HT-29 (cell line): ENCODE measurements around the gene NT5DC1. TPM values are rescaled to one million over a fixed set of nuclear protein-coding genes. Genes with fewer than 3 reads are reported as not detected.

ENCODE experiments used
- DNase-seq: peaks from one replicate; pipeline ENCODE4 v3.0.0-alpha.2; 2015; ENCODE audit warnings: low spot score
- total RNA-seq: library from RNA; depleted of rRNA; stranded (reverse); fragments of >200 nt; shearing (Covaris generic); gene quantifications from 2 replicates; pipeline ENCODE4 v1.2.3, GENCODE V29; 2014

NT5DC1 gene
- total RNA-seq, 1 experiment from 2014 or later: 20.5 TPM

GRCh38 chr6:116190550-116190949 is 89.9 kb downstream of the NT5DC1 start:
- DNase-seq: no peak

- DNase-seq: no peak
Observed at GRCh38 chr6:116191881-116192280, 91.2 kb downstream of the NT5DC1 start.

GRCh38 chr6:116192786-116193185 is 92.1 kb downstream of the NT5DC1 start:
- no peak for DNase-seq

GRCh38 chr6:116196841-116197240 is 96.2 kb downstream of the NT5DC1 start:
- DNase-seq: no peak

- DNase-seq: no peak
Observed at GRCh38 chr6:116200619-116201249, 100.1 kb downstream of the NT5DC1 start.

- no peak for DNase-seq
Observed at GRCh38 chr6:116201538-116201937, 100.9 kb downstream of the NT5DC1 start.

GRCh38 chr6:116205281-116205680 is 104.6 kb downstream of the NT5DC1 start:
- DNase-seq: no peak

GRCh38 chr6:116206231-116206903 is 105.7 kb downstream of the NT5DC1 start:
- no peak for DNase-seq

- no peak for DNase-seq
Observed at GRCh38 chr6:116208056-116208785, 107.6 kb downstream of the NT5DC1 start.

- no peak for DNase-seq
Observed at GRCh38 chr6:116210316-116210715, 109.7 kb downstream of the NT5DC1 start.

GRCh38 chr6:116210750-116211425 is 110.2 kb downstream of the NT5DC1 start:
- no peak for DNase-seq

- DNase-seq: no peak
Observed at GRCh38 chr6:116214681-116215080, 114.0 kb downstream of the NT5DC1 start.

GRCh38 chr6:116215414-116215813 is 114.8 kb downstream of the NT5DC1 start:
- DNase-seq: no peak

GRCh38 chr6:116217069-116217468 is 116.4 kb downstream of the NT5DC1 start:
- peak; percentile 58 for DNase-seq

- peak; percentile 24 for DNase-seq
Observed at GRCh38 chr6:116218172-116218633, 117.5 kb downstream of the NT5DC1 start.

- DNase-seq: no peak
Observed at GRCh38 chr6:116218866-116219265, 118.2 kb downstream of the NT5DC1 start.

- DNase-seq: no peak
Observed at GRCh38 chr6:116221067-116221466, 120.4 kb downstream of the NT5DC1 start.

- no peak for DNase-seq
Observed at GRCh38 chr6:116221911-116222310, 121.3 kb downstream of the NT5DC1 start.

- DNase-seq: no peak
Observed at GRCh38 chr6:116223355-116223754, 122.7 kb downstream of the NT5DC1 start.

GRCh38 chr6:116229287-116229913 is 128.7 kb downstream of the NT5DC1 start:
- DNase-seq: no peak

GRCh38 chr6:116234689-116235088 is 134.0 kb downstream of the NT5DC1 start:
- DNase-seq: no peak

GRCh38 chr6:116238083-116238482 is 137.4 kb downstream of the NT5DC1 start:
- no peak for DNase-seq
